HG03469 (cell line): ENCODE data around the gene PLA1A.
A peak's percentile ranks its signal among the peaks of the same experiment; 100 is the strongest.
"Not testable (repeated sequence)": the region's sequence is repeated elsewhere in the genome, so short reads cannot be mapped to it uniquely, and the experiment has no call there.

Source experiments
- ATAC-seq: cut with Tn5 transposase; IDR thresholded peaks from one replicate; pipeline ENCODE4 v1.9.1; 2021; ENCODE audit warnings: mild to moderate bottlenecking, moderate library complexity, moderate number of reproducible peaks; ENCODE audit not compliant: unreplicated experiment

PLA1A gene

DNA sequence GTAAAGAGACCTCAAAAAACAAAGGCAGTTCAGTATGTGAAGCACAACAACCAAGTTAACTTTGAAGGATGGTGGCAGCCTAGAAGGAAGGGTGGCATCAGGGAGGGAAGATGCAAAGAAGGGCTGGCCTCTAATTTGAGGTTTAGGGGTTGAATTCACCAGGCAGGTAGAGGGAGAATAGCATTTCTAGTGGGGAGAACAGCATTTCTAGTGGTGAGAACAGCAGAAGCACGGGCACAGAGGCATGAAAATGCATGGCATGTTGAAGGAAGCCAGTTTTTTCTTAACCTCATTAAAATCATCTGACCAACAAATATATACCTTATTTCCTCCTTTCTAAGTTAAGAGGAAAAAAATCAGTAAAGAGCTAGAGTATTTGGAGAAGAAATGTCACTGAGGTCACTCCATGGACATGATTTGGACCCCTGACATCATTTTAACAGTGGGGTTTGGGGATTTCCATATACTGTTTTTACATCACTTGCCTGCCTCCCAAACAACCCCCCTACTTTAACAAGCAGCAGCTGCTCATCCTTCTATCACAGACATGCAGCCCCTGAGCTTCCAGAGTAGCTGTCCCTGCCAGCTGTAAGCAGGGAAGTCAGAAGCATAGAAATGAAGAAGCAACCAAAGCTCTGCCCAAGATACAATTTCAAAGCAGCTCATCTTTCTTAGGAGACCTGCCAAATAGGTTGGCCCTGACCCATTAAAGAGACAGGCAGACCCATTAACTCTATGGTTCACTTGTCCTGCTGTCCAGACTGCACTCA is 65.1 kb downstream of the PLA1A start:
- ATAC-seq: no peak

GRCh38 chr3:119663885-119664284 is 66.2 kb downstream of the PLA1A start:
- no peak for ATAC-seq

DNA sequence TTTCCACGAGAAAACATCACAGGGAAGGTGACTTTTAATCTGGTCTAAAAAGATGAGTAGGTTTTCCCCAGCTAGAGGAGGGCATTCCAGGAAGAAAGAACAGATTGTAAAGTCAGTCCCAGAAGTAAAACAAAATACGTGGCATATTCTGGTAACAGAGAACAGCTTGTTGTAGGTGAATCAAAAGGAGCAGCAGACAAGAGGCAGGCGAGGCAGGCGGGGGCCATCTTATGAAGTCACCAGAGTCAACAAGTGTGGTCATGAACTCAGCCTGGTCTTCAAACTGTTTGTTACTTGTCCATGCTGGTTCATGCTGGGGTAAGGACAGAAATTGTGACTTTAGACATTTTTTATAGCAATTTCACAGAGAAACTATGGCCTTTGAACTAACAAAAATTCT is 66.7 kb downstream of the PLA1A start:
- no peak for ATAC-seq

DNA sequence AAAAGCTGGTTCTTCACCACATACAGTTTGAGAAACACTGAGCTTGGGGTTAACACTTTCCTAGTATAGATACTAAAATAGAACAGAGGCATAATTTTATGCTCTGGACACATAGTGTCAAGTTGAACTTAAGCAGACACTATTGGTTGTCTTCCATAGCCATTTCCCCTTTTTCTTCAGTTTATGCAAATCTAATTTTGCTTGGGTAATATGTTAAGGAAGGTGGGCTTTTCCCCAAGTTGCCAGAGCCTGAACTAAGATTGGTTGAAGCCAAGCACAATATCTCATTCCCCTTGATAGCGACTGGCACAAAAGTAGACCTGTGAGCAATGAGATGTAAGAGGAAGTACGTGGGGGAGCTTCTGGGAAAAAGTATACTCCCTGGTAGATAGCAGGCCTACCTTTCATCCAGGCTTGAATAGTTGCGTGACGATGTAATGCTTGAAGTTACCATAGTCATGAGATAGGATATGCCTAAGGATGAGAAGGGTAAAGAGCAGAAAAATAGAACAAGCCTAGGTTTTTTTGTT is 67.2 kb downstream of the PLA1A start:
- no peak for ATAC-seq

- no peak for ATAC-seq
These were observed 68.4 kb downstream of the PLA1A start for GRCh38 chr3:119665954-119666559.

GRCh38 chr3:119669906-119670570 is 72.4 kb downstream of the PLA1A start:
- ATAC-seq: no peak

- ATAC-seq: no peak
These were observed 75.1 kb downstream of the PLA1A start for GRCh38 chr3:119672776-119673175.

DNA sequence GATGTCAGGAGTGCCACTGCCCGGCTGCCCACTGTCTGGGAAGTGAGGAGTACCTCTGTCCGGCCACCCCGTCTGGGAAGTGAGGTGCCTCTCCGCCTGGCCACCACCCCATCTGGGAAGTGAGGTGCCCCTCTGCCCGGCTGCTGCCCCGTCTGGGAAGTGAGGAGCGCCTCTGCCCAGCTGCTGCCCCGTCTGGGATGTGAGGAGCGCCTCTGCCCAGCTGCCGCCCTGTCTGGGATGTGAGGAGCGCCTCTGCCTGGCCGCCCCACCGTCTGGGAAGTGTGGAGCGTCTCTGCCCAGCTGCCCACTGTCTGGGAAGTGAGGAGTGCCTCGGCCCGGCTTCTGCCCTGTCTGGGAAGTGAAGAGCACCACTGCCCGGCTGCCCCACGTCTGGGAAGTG is 76.2 kb downstream of the PLA1A start:
- no peak for ATAC-seq

- ATAC-seq: no peak
These were observed 77.6 kb downstream of the PLA1A start for GRCh38 chr3:119675188-119675874.

GRCh38 chr3:119676020-119676419 is 78.3 kb downstream of the PLA1A start:
- ATAC-seq: no peak

DNA sequence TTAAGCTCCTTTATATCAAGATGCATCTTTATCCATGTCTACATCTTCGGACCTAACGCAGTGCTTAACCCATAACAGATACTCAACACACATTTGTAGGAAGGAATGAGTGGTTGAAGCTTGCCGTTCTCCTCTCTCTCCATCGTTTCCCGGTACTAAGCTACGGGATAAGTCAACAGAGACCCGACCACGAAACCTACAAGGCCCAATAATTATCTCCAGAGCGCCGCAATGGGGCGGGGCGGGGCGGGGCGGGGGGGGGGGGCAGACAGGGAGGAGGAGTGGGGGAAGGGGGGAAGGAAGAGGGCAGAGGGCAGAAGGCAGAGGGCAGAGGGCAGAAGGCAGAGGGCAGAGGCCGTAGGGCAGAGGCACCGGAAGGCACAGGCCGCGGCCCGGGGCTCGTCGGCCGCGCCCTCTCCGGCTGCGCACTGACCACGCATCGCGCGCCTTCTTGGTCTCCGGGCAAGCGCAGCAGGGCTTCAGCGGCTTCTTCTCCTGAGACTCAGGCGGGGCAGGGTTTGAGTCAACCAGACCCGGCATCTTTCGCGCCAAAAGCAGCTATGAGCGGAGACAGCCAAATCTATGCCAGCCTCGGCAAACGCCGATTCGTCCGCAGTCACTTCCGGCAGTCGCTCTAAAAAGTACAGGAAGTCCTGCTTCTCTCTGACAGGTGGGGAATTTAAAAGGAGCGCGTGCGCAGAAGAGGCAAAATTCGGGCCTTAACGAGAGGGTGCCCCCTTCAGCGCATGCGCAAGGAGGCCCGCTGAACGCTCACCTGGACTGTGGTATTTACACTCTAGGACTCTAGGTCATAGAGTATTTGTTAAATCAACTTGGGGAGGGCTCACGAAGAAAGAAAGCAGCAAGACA is 79.3 kb downstream of the PLA1A start, which contains the start of gene COX17:
Gene COX17, minus strand, starts transcription at position 636 of the 870 bp plus-strand sequence. Its CDS starts 96 bp downstream, at position 540.
- peak; percentile 82 for ATAC-seq

DNA sequence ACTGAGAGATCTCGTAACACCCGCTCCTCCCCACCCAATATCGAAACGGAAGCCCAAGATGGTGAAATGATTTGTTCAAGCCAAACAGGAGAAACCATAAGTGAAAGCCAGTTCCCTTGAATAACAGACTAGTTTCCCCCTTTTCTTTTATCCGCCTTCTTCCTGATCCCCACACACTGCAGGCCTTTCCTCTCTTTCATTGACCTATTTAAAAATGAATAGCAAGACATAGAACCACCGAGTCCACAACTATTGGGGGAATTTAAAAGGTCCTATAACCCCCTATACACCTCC is 79.9 kb downstream of the PLA1A start:
- ATAC-seq: no peak

GRCh38 chr3:119678209-119678608 is 80.5 kb downstream of the PLA1A start:
- not testable (repeated sequence) for ATAC-seq
